Measurements from ENCODE around the gene ZNF593.

Gene ZNF593

GRCh38 chr1:26169669-26170471 is at the start of gene ZNF593:
Gene ZNF593, plus strand, starts transcription at chr1:26169908. Its CDS starts 76 bp downstream, at chr1:26169984.
- peak; percentile 47 for DNase-seq (ENCODE audit: low read depth)

DNA sequence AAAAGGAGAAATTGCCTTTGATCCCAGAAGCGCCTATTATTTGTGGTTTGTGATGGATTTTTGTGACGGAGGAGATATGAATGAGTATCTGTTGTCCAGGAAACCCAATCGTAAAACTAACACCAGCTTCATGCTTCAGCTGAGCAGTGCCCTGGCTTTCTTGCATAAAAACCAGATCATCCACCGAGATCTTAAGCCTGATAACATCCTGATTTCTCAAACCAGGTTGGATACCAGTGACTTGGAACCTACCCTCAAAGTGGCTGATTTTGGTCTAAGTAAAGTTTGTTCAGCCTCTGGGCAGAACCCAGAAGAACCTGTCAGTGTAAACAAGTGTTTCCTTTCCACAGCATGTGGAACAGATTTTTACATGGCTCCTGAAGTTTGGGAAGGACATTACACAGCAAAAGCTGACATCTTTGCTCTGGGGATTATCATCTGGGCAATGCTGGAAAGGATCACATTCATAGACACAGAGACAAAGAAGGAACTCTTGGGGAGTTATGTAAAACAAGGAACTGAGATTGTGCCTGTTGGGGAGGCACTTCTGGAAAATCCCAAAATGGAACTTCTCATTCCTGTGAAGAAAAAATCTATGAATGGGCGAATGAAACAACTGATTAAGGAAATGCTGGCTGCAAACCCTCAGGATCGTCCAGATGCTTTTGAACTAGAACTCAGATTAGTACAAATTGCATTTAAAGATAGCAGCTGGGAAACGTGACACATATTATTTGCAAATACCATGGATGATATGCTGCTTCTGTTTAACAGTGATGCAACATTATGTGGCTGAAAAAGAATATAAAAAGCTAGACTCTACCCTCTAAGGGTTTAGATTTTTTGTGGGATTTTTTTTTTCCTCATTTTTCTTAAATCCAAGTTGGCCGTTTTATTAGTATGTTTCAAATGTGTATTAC is 47.6 kb upstream of the ZNF593 start:
- DNase-seq (ENCODE audit: low read depth) = no peak

DNA sequence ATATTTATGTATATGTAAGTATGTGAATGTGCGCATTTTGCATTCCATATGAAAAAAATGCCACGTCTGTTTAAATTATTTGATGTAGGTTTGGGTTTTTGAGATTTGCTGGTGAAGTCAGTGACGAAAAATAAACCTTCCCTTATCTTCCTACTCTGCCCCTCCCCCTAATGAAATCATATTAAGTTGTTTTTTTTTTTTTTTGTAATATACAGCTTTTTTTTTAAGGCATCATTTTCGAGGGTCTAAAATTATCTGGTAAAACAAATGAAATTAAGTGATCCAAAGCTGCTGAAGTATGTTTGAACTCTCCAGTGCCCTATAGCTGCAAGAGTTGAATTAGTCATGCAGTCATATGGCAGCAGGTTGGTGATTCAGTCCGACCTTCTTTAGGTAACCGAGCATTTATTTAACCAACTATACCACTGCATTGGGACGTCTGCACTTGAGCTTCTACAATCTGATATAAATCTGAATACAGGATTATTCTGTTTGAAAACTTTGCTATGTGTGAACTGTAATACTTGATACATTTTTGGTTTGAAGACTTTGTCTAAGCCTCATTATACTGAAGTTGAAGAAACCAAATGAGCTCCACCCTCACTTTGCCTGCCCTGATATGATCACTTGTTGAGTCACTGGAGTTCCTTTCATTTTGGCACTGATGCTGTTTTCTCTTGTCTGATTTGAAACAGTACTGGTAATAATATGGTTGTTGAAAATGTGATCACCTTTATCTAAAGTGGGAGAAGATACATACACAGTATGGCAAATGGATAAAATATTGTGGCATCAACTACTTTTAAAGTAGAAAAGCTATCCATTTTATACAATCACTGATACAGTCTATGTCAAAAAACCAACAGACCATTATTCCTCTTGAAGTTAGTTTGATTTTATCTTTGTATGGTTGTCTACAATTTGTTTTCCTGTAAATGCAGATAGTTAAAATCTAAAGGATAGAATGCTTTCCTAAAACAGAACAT is 46.4 kb upstream of the ZNF593 start:
- no peak for DNase-seq (ENCODE audit: low read depth)

- DNase-seq (ENCODE audit: low read depth) = no peak
These were observed 45.0 kb upstream of the ZNF593 start for GRCh38 chr1:26124418-26125331.

- no peak for DNase-seq (ENCODE audit: low read depth)
These were observed 44.3 kb upstream of the ZNF593 start for GRCh38 chr1:26125382-26125781.

DNA sequence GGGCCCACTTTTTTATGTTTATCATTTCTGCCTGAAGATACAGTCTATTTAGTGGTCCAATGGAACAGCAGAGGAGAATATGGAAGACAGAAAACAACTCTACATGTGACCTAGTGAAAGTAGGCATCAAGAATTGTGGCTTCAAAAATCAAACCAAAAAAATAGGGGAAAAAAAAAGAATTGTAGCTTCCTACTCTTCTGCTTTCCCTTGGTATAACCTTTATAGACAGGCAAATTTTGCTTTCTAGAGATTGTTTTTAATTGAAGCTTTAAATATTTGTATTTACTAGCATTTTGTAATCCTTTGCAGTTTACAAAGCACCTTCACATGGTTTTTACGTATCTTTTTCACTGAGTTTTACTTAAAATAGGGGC is 43.8 kb upstream of the ZNF593 start:
- no peak for DNase-seq (ENCODE audit: low read depth)

DNA sequence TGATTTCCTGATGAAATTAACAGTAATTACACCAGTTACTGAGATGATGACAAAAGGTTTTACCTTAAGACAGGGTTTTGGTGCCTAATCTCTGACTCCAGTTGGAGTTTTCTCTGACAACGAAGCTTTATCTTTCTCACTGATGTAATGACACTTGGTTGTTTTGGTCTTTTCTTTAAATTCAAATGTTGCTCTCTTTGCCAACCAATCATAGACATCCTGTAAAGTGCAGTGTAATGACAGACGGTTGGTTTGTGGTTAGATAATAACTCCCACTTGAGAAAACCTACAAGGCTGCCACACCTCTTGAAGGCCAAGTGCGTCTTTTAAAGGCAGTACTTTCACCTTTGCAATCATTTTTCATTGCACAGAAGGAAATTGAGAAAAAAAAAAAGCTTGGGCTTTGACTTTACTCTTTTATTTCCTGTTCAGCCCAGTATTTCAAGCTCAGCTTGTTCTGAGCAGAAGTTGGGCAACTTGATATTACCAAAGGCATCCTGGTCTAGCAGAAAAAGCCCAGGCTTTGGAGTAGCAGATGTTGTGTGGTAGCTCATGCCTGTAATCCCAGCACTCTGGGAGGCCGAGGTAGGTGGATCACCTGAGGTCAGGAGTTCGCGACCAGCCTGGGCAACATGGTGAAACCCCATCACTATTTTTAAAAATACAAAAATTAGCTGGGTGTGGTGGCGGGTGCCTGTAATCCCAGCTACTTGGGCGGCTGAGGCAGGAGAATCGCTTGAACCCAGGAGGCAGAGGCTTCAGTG is 43.2 kb upstream of the ZNF593 start:
- DNase-seq (ENCODE audit: low read depth) = no peak

DNA sequence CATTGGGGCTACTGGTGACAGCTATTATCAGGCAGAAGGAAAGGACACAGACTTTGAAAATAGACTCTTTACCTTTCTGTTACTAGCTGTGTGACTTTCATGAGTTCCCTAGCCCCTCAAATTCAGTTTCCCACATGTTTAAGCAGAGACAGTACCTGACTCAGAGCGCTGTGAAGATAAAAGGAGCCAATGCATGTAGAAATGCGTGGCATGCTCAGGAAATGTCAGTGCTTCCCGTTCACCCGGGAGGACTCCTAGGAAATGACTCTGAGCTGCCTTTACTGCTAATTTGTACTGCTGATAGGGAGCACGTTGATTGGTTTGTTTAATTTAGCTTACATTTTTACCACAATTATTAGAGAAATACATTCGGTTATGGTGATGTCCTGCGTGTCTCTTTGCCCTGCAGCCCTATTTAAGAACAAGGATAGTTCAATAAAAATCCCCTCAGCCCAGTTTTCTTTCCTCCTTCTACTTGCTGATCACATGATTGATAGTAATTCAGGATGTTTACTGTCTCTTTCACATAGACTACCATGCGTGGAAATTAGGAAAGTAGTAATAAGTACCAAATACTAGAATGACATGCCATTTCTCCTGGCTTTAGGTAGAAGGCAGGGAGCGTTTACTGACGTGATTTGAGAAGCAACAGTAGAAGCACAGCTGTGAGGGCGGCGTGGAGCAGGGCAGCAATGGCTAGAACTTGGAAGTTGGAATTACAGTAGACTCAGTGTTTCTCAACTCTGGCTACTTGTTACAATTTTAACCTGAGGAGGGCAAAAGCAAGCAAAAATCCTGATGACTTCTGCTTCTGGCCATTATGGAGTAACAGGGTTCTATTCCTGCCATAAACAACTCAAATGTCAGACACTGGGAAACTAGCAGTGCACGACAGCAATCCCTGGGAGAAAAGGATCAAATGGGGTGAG is 42.2 kb upstream of the ZNF593 start:
- no peak for DNase-seq (ENCODE audit: low read depth)

DNA sequence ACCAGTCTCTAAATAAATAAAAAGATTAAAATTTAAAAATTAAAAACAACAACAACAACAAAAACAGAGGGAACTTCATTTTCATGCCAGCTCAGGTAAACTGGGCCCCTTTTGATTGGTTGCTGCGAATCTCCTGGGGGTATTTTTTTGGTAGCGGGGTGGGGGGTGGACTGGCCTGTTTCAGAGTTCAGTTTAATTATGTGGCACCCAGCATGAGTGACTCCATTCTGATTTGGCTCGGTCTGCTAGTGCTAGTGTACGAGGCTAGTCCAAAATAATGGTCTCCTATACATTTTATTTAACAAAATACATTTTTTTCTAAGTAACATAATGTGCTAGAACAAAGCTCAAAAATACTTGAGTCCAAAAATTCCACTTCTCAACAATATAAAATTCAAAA is 39.9 kb upstream of the ZNF593 start:
- DNase-seq (ENCODE audit: low read depth) = no peak

GRCh38 chr1:26130695-26131094 is 39.0 kb upstream of the ZNF593 start:
- no peak for DNase-seq (ENCODE audit: low read depth)

GRCh38 chr1:26132128-26132833 is 37.4 kb upstream of the ZNF593 start:
- no peak for DNase-seq (ENCODE audit: low read depth)

- DNase-seq (ENCODE audit: low read depth) = no peak
These were observed 36.9 kb upstream of the ZNF593 start for GRCh38 chr1:26132834-26133167.

DNA sequence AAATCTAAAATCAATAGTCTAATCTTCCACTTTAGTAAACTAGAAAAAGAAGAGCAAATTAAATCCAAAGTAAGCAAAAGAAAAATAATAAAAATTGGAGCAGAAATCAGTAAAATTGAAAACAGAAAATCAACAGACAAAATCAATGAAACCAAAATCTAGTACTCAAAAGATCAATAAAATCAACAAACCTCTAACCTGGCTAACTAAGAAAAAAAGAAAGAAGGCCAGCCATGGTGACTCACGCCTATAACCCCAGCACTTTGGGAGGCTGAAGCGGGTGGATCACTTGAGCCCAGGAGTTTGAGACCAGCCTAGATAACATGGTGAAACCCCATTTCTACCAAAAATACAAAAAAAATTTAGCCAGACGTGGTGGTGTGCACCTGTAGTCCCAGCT is 35.2 kb upstream of the ZNF593 start:
- DNase-seq (ENCODE audit: low read depth) = no peak

- no peak for DNase-seq (ENCODE audit: low read depth)
These were observed 30.6 kb upstream of the ZNF593 start for GRCh38 chr1:26138974-26139558.

GRCh38 chr1:26142159-26142558 is 27.5 kb upstream of the ZNF593 start:
- DNase-seq (ENCODE audit: low read depth) = no peak

DNA sequence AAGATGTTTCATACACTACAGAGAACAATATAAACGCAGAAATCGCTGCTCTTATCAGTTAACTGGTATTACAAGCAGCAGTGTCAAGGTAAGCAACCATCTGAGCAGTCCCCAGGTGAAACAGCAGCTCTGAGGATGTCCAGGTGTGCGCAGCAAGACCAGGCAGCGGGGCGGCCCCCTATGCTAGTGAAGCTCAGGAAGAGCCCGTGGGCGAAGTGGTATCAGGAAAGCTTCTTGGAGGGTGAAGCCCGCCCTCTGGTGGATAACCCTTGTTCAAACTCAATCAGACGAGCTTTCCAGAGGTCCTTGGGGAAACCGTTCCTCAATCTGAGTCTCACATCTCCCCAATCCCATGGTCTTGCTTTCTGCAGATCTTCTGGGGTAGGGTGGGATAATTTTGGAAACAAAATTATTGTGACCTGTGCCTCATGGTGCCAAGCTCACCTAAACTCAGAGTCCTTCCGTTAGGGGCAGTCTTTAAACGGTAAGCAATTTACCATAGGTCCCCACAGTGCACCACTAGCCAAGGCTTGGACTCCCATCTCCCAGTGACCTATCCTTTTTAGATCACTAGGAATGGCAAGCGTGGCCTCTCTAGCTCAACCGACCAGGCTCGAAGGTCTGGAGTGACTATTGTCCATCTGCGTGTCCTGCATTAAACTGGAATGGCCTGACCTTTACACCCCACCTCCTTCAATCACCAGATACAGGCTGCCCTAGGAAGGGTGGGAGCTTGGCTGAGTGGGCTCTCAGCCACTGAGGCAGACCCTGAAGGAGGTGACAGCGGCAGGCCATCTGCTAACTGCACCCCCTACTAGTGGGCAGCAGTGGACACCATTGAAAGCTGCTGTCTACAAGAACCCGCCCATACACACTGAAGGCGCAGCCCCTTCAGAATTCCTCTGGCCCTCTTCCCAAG is 24.4 kb upstream of the ZNF593 start:
- DNase-seq (ENCODE audit: low read depth) = peak; percentile 40

- DNase-seq (ENCODE audit: low read depth) = no peak
These were observed 23.8 kb upstream of the ZNF593 start for GRCh38 chr1:26145960-26146294.
